HTR-8/SVneo (cell line): ENCODE results near the gene HEYL.
A peak's percentile ranks its signal among the peaks of the same experiment; 100 is the strongest.

ENCODE experiments used
- DNase-seq: peaks from one replicate; pipeline ENCODE4 v3.0.0; 2011; ENCODE audit warnings: low spot score, mixed read lengths; ENCODE audit not compliant: insufficient read length
- FAIRE-seq: peaks from 2 replicates; lab custom pipeline; 2011; peaks lifted over from hg19 to GRCh38; lab: Jason Lieb, UNC

The HEYL gene

GRCh38 chr1:39643705-39644104 is 4.3 kb upstream of the HEYL start:
- FAIRE-seq (no peak), DNase-seq (no peak)

GRCh38 chr1:39642796-39643195 is 3.4 kb upstream of the HEYL start:
- no peak for FAIRE-seq
- peak; percentile 42 for DNase-seq

GRCh38 chr1:39640861-39641260 is 1.4 kb upstream of the HEYL start:
- FAIRE-seq (no peak), DNase-seq (no peak)

- FAIRE-seq (no peak), DNase-seq (no peak)
Measured at GRCh38 chr1:39638965-39639304, 508 bp downstream of the HEYL start.

- FAIRE-seq (no peak), DNase-seq (no peak)
Measured at GRCh38 chr1:39637361-39637760, 2.1 kb downstream of the HEYL start.

GRCh38 chr1:39635871-39636210 is 3.6 kb downstream of the HEYL start:
- no peak for DNase-seq
- no peak for FAIRE-seq

- no peak for DNase-seq
- FAIRE-seq: no peak
Measured at GRCh38 chr1:39635205-39635870, 4.1 kb downstream of the HEYL start.

- FAIRE-seq (no peak), DNase-seq (no peak)
Measured at GRCh38 chr1:39633422-39633821, 6.0 kb downstream of the HEYL start.

GRCh38 chr1:39632682-39633417 is 6.6 kb downstream of the HEYL start:
- DNase-seq: no peak

GRCh38 chr1:39632323-39632681 is 7.1 kb downstream of the HEYL start:
- no peak for FAIRE-seq
- DNase-seq: no peak

More at GRCh38 chr1:39632682-39633417, 6.6 kb downstream of the HEYL start:
- no peak for FAIRE-seq

- DNase-seq (no peak), FAIRE-seq (no peak)
Measured at GRCh38 chr1:39631361-39632322, 7.8 kb downstream of the HEYL start.

GRCh38 chr1:39628807-39629350 is 10.6 kb downstream of the HEYL start:
- DNase-seq: no peak
- no peak for FAIRE-seq

- no peak for FAIRE-seq
- no peak for DNase-seq
Measured at GRCh38 chr1:39626646-39627045, 12.8 kb downstream of the HEYL start.

- DNase-seq (no peak), FAIRE-seq (no peak)
Measured at GRCh38 chr1:39625462-39626273, 13.8 kb downstream of the HEYL start.

- no peak for FAIRE-seq
- no peak for DNase-seq
Measured at GRCh38 chr1:39625009-39625408, 14.4 kb downstream of the HEYL start.

GRCh38 chr1:39623053-39623452 is 16.4 kb downstream of the HEYL start:
- FAIRE-seq: no peak
- no peak for DNase-seq

GRCh38 chr1:39622427-39622826 is 17.0 kb downstream of the HEYL start:
- FAIRE-seq (no peak), DNase-seq (no peak)

GRCh38 chr1:39620659-39621165 is 18.7 kb downstream of the HEYL start:
- FAIRE-seq: no peak
- DNase-seq: no peak

- DNase-seq (no peak), FAIRE-seq (no peak)
Measured at GRCh38 chr1:39617488-39618049, 21.9 kb downstream of the HEYL start.
